PC-3 (cell line): Measurements from ENCODE around the gene MICALL1.

ENCODE experiments used
- CTCF ChIP-seq: fragments of 300-600 bp; sonication (generic); conservative IDR thresholded peaks from 2 replicates; pipeline ENCODE4 v1.5.1; 2017; ENCODE audit warnings: antibody characterized with exemption, low read depth, mild to moderate bottlenecking, low read length
- EZH2phosphoT487 ChIP-seq: fragments of 300-600 bp; sonication (generic); IDR thresholded peaks from 2 replicates; pipeline ENCODE4 v1.6.1; 2018; ENCODE audit warnings: mild to moderate bottlenecking, antibody characterized with exemption, low read length, borderline replicate concordance

GRCh38 chr22:37926358-37926757, 20.3 kb downstream of the MICALL1 start:
- no peak for TF ChIP-seq CTCF
- no peak for TF ChIP-seq EZH2phosphoT487
